ENCODE data around the gene PCDHGA1.
"Not testable (repeated sequence)": the region's sequence is repeated elsewhere in the genome, so short reads cannot be mapped to it uniquely, and the experiment has no call there.

The PCDHGA1 gene

GRCh38 chr5:141343242-141343952 is 13.1 kb downstream of the PCDHGA1 start, which contains the start of gene PCDHGA3:
PCDHGA3 (plus strand) TSS chr5:141343829; CDS start chr5:141344034, 205 bp downstream.
- no peak within 1 kb of the TSS for H3K14ac ChIP-seq (ENCODE audit: low read length)
- no peak within 1 kb of the TSS for H3K4ac ChIP-seq (ENCODE audit: low read depth, low read length)
- no CpG with 5 or more reads among the region's 9 CpGs for WGBS (ENCODE audit: extremely low coverage, insufficient coverage, insufficient read length)
- no peak within 1 kb of the TSS for H3K18ac ChIP-seq (ENCODE audit: low read length)
- no peak within 1 kb of the TSS for H3K27ac ChIP-seq (ENCODE audit: low read depth, low read length)
- H4K12ac ChIP-seq (ENCODE audit: low read depth, low read length) = no peak within 1 kb of the TSS
- no peak within 1 kb of the TSS for H3K4me3 ChIP-seq (ENCODE audit: low read depth, low read length)
- H3K9me3 ChIP-seq (ENCODE audit: insufficient read depth, low read depth, low read length) = peaks cover 25% of the 10 kb centered on the region
- H3K9ac ChIP-seq (ENCODE audit: low read length) = no peak within 1 kb of the TSS
- no peaks in the 10 kb centered on the region for H3K36me3 ChIP-seq (ENCODE audit: control insufficient read depth in 1 of 2, insufficient read depth in 2 of 2, low read length in 2 of 2)
- no peak within 1 kb of the TSS for H4K8ac ChIP-seq (ENCODE audit: low read depth, low read length)
- no peak within 1 kb of the TSS for H2BK5ac ChIP-seq (ENCODE audit: low read depth, low read length, poor library complexity)
- H3K79me1 ChIP-seq (ENCODE audit: low read length) = no peaks in the 10 kb centered on the region
- H3K4me2 ChIP-seq (ENCODE audit: low read length) = no peak within 1 kb of the TSS
- no peak within 1 kb of the TSS for H2BK120ac ChIP-seq (ENCODE audit: insufficient read depth, low read length, poor library complexity)
- H2AFZ ChIP-seq (ENCODE audit: insufficient read depth, low read length, poor library complexity) = no peak within 1 kb of the TSS
- H3K27me3 ChIP-seq (ENCODE audit: insufficient read depth, low read length) = no peaks in the 10 kb centered on the region
- no peak within 1 kb of the TSS for H4K91ac ChIP-seq (ENCODE audit: low read depth, low read length)
- no peak within 1 kb of the TSS for H2BK12ac ChIP-seq (ENCODE audit: low read length)
- no peaks in the 10 kb centered on the region for H3K79me2 ChIP-seq (ENCODE audit: control insufficient read depth, insufficient read depth, low read length, poor library complexity)
- no peak within 1 kb of the TSS for H3K23ac ChIP-seq (ENCODE audit: low read length)
- DNase-seq = peak in 1 of 2 donors; percentile 49
- H2AK5ac ChIP-seq (ENCODE audit: low read length) = no peak within 1 kb of the TSS
- no peaks in the 10 kb centered on the region for H3K4me1 ChIP-seq (ENCODE audit: control insufficient read depth in 1 of 2, insufficient read depth in 2 of 2, low read length in 2 of 2)

GRCh38 chr5:141343953-141344463 is 13.7 kb downstream of the PCDHGA1 start:
- no peak overlapping the region for H4K91ac ChIP-seq (ENCODE audit: low read depth, low read length)
- H4K12ac ChIP-seq (ENCODE audit: low read depth, low read length) = no peak overlapping the region
- no peak overlapping the region for H3K4me3 ChIP-seq (ENCODE audit: low read depth, low read length)
- no peak overlapping the region for H2BK120ac ChIP-seq (ENCODE audit: insufficient read depth, low read length, poor library complexity)
- no peak overlapping the region for H2AFZ ChIP-seq (ENCODE audit: insufficient read depth, low read length, poor library complexity)
- H3K14ac ChIP-seq (ENCODE audit: low read length) = no peak overlapping the region
- no peak overlapping the region for H2BK12ac ChIP-seq (ENCODE audit: low read length)
- no CpG with 5 or more reads among the region's 31 CpGs for WGBS (ENCODE audit: extremely low coverage, insufficient coverage, insufficient read length)
- H3K4ac ChIP-seq (ENCODE audit: low read depth, low read length) = no peak overlapping the region
- no peak overlapping the region for H3K27ac ChIP-seq (ENCODE audit: low read depth, low read length)
- no peak overlapping the region for H3K18ac ChIP-seq (ENCODE audit: low read length)
- H3K9ac ChIP-seq (ENCODE audit: low read length) = no peak overlapping the region
- no peaks in the 10 kb centered on the region for H3K27me3 ChIP-seq (ENCODE audit: insufficient read depth, low read length)
- no peaks in the 10 kb centered on the region for H3K36me3 ChIP-seq (ENCODE audit: control insufficient read depth in 1 of 2, insufficient read depth in 2 of 2, low read length in 2 of 2)
- H3K9me3 ChIP-seq (ENCODE audit: insufficient read depth, low read depth, low read length) = peaks cover 21% of the 10 kb centered on the region
- H3K4me1 ChIP-seq (ENCODE audit: control insufficient read depth in 1 of 2, insufficient read depth in 2 of 2, low read length in 2 of 2) = no peaks in the 10 kb centered on the region
- no peaks in the 10 kb centered on the region for H3K79me1 ChIP-seq (ENCODE audit: low read length)
- H3K23ac ChIP-seq (ENCODE audit: low read length) = no peak overlapping the region
- H4K8ac ChIP-seq (ENCODE audit: low read depth, low read length) = no peak overlapping the region
- H2AK5ac ChIP-seq (ENCODE audit: low read length) = no peak overlapping the region
- H3K79me2 ChIP-seq (ENCODE audit: control insufficient read depth, insufficient read depth, low read length, poor library complexity) = no peaks in the 10 kb centered on the region
- H3K4me2 ChIP-seq (ENCODE audit: low read length) = no peak overlapping the region
- no peak overlapping the region for H2BK5ac ChIP-seq (ENCODE audit: low read depth, low read length, poor library complexity)
- DNase-seq = no peak

GRCh38 chr5:141345327-141345726 is 15.0 kb downstream of the PCDHGA1 start:
- Histone ChIP-seq H3K4me1 (ENCODE audit: control insufficient read depth in 1 of 2, insufficient read depth in 2 of 2, low read length in 2 of 2) (no peaks in the 10 kb centered on the region), H3K27me3 (ENCODE audit: insufficient read depth, low read length) (no peaks in the 10 kb centered on the region), H2AK5ac (ENCODE audit: low read length) (no peak overlapping the region), H3K9ac (ENCODE audit: low read length) (no peak overlapping the region), H2AFZ (ENCODE audit: insufficient read depth, low read length, poor library complexity) (no peak overlapping the region), H4K8ac (ENCODE audit: low read depth, low read length) (no peak overlapping the region), H4K91ac (ENCODE audit: low read depth, low read length) (no peak overlapping the region), H2BK12ac (ENCODE audit: low read length) (no peak overlapping the region), H3K27ac (ENCODE audit: low read depth, low read length) (no peak overlapping the region), H3K9me3 (ENCODE audit: insufficient read depth, low read depth, low read length) (peaks cover 14% of the 10 kb centered on the region), H3K36me3 (ENCODE audit: control insufficient read depth in 1 of 2, insufficient read depth in 2 of 2, low read length in 2 of 2) (peaks cover 0 to 2% of the 10 kb centered on the region in 2 experiments), H3K23ac (ENCODE audit: low read length) (no peak overlapping the region), H3K4me3 (ENCODE audit: low read depth, low read length) (peak overlapping the region; percentile 44), H3K18ac (ENCODE audit: low read length) (no peak overlapping the region), H2BK120ac (ENCODE audit: insufficient read depth, low read length, poor library complexity) (no peak overlapping the region), H3K4ac (ENCODE audit: low read depth, low read length) (no peak overlapping the region), H4K12ac (ENCODE audit: low read depth, low read length) (no peak overlapping the region), H3K14ac (ENCODE audit: low read length) (no peak overlapping the region), H3K79me1 (ENCODE audit: low read length) (no peaks in the 10 kb centered on the region), H2BK5ac (ENCODE audit: low read depth, low read length, poor library complexity) (no peak overlapping the region), H3K4me2 (ENCODE audit: low read length) (no peak overlapping the region), H3K79me2 (ENCODE audit: control insufficient read depth, insufficient read depth, low read length, poor library complexity) (no peaks in the 10 kb centered on the region)
- no peak for DNase-seq
- no CpG with 5 or more reads among the region's 20 CpGs for WGBS (ENCODE audit: extremely low coverage, insufficient coverage, insufficient read length)

- not testable (repeated sequence) for H3K9ac ChIP-seq (ENCODE audit: low read length); H4K12ac ChIP-seq (ENCODE audit: low read depth, low read length); H3K4me1 ChIP-seq (ENCODE audit: control insufficient read depth in 1 of 2, insufficient read depth in 2 of 2, low read length in 2 of 2); DNase-seq; H2BK120ac ChIP-seq (ENCODE audit: insufficient read depth, low read length, poor library complexity); H2AK5ac ChIP-seq (ENCODE audit: low read length); H3K4me2 ChIP-seq (ENCODE audit: low read length); H3K79me1 ChIP-seq (ENCODE audit: low read length); H3K23ac ChIP-seq (ENCODE audit: low read length); H2AFZ ChIP-seq (ENCODE audit: insufficient read depth, low read length, poor library complexity); H3K27me3 ChIP-seq (ENCODE audit: insufficient read depth, low read length); H3K18ac ChIP-seq (ENCODE audit: low read length); H2BK5ac ChIP-seq (ENCODE audit: low read depth, low read length, poor library complexity); H3K4me3 ChIP-seq (ENCODE audit: low read depth, low read length); H3K27ac ChIP-seq (ENCODE audit: low read depth, low read length); H2BK12ac ChIP-seq (ENCODE audit: low read length); H3K36me3 ChIP-seq (ENCODE audit: control insufficient read depth in 1 of 2, insufficient read depth in 2 of 2, low read length in 2 of 2); H3K79me2 ChIP-seq (ENCODE audit: control insufficient read depth, insufficient read depth, low read length, poor library complexity); H3K4ac ChIP-seq (ENCODE audit: low read depth, low read length); H4K8ac ChIP-seq (ENCODE audit: low read depth, low read length); H4K91ac ChIP-seq (ENCODE audit: low read depth, low read length); H3K14ac ChIP-seq (ENCODE audit: low read length)
- peaks cover 14% of the 10 kb centered on the region for H3K9me3 ChIP-seq (ENCODE audit: insufficient read depth, low read depth, low read length)
- WGBS (ENCODE audit: extremely low coverage, insufficient coverage, insufficient read length) = no CpG with 5 or more reads among the region's 35 CpGs
Observed at GRCh38 chr5:141346017-141346416, 15.7 kb downstream of the PCDHGA1 start.

Measured in trophoblast cell (in vitro differentiated cells and primary cell).